KOPT-K1 (cell line): ENCODE results near the gene ARID1B.

Experiments used
- H3K27ac ChIP-seq: fragments of 200-600 bp; sonication (generic); 2 replicates; pipeline ENCODE4 v1.5.1; 2016; ENCODE audit warnings: antibody characterized with exemption, mild to moderate bottlenecking, low read depth, low read length; ENCODE audit not compliant: poor library complexity, severe bottlenecking
- H3K36me3 ChIP-seq: fragments of 200-600 bp; sonication (generic); 2 replicates; pipeline ENCODE4 v1.5.1; 2017; ENCODE audit warnings: antibody characterized with exemption, mild to moderate bottlenecking, low read length, moderate library complexity; ENCODE audit not compliant: insufficient read depth
- H3K9me3 ChIP-seq: fragments of 200-600 bp; sonication (generic); 2 replicates; pipeline ENCODE4 v1.5.1; 2017; ENCODE audit warnings: antibody characterized with exemption, low read length, mild to moderate bottlenecking; ENCODE audit not compliant: insufficient read depth, poor library complexity, severe bottlenecking

The ARID1B gene

DNA sequence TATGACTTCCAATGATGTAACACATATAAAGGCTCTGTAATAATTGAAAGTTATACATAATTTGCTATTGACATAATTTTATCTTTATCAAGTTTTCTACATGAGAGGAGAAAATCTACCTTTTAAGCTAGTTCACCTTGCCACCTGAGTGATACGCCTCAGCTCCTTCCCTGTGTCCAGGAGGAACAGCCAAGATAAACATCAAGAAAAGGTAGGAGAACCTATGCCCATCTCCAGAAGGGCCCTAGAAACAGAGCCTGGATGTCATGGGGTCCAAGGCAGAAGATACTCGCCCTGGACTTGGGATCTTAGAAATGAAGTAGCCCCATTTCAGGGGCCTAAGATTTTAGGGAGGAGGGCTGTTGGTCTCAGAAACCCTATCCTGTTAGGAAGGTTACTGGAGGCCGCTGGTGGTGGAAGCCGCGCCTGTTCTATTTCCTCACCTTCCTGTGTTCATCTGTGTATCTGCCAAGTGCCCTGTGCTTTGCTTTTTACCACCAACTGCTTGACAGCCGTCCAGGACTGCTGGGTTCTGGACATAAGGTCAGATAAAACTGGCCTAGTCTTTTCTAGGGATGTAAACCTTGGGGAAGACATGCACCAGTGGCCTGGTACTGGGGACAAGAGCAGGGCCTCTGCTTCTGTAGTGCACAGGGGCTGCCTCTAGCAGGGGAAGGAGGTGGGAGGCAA, 178.5 kb downstream of the ARID1B start:
- H3K27ac ChIP-seq = no peak overlapping the region
- 0 out of 2 replicates have a peak, but pooled peaks cover 5% of the 10 kb centered on the region for H3K36me3 ChIP-seq
- no peaks in the 10 kb centered on the region for H3K9me3 ChIP-seq

DNA sequence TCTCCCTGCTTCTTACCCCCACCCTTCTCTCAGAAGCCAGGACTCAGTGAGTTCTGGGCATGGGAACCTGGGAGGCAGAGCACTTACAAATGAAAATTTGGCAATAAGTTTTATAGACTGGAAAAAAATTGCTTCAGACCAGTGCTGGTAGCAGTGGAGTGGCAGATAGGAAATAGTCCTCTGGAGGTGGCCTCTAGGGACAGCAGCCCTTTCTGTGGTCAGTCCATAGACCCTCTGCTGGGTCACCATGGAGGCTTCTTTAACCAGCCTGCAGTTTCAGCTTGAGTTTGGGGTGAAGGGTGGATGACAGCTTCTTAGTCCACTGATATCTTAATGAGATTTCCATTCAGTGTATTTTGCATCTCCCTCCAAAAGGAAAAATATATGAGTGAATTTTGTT, 179.1 kb downstream of the ARID1B start:
- H3K36me3 ChIP-seq = 0 out of 2 replicates have a peak, but pooled peaks cover 5% of the 10 kb centered on the region
- no peaks in the 10 kb centered on the region for H3K9me3 ChIP-seq
- H3K27ac ChIP-seq = no peak overlapping the region

- H3K36me3 ChIP-seq = 0 out of 2 replicates have a peak, but pooled peaks cover 5% of the 10 kb centered on the region
- H3K27ac ChIP-seq = no peak overlapping the region
- no peaks in the 10 kb centered on the region for H3K9me3 ChIP-seq
Observed at GRCh38 chr6:156957931-156958547, 180.9 kb downstream of the ARID1B start.

- H3K36me3 ChIP-seq = 0 out of 2 replicates have a peak, but pooled peaks cover 5% of the 10 kb centered on the region
- no peak overlapping the region for H3K27ac ChIP-seq
- H3K9me3 ChIP-seq = no peaks in the 10 kb centered on the region
Observed at GRCh38 chr6:156960525-156960924, 183.3 kb downstream of the ARID1B start.

DNA sequence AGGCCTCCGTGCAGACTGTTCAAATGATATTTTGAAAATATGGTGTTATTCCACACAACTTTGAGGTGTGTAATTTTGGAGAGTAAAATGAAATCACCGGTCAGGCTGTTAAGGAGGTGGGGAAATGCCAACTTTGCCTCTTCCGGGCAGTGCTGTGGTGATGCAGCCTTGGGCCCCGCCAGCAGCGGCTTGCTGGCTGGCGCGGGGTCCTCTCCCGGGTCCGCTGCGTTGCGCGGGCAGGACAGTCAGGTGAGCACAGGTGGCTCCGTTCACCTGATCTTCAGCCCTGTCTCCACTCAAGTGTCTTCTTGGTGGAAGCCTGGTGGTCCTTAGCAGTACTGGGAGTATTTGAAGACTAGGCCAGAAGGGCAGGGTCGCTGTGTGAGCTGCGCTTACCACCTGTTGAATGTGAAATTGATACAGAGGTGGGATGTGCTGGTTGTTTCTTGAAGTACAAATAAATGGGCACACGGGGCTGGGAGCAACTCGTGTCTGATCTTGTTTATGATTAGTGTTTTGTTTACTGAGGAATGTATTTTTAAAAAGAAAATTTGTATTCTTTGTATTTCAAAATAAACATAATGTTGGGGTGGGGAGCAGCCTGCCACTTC, 184.2 kb downstream of the ARID1B start:
- Histone ChIP-seq H3K27ac (no peak overlapping the region), H3K36me3 (no peaks in the 10 kb centered on the region), H3K9me3 (no peaks in the 10 kb centered on the region)

DNA sequence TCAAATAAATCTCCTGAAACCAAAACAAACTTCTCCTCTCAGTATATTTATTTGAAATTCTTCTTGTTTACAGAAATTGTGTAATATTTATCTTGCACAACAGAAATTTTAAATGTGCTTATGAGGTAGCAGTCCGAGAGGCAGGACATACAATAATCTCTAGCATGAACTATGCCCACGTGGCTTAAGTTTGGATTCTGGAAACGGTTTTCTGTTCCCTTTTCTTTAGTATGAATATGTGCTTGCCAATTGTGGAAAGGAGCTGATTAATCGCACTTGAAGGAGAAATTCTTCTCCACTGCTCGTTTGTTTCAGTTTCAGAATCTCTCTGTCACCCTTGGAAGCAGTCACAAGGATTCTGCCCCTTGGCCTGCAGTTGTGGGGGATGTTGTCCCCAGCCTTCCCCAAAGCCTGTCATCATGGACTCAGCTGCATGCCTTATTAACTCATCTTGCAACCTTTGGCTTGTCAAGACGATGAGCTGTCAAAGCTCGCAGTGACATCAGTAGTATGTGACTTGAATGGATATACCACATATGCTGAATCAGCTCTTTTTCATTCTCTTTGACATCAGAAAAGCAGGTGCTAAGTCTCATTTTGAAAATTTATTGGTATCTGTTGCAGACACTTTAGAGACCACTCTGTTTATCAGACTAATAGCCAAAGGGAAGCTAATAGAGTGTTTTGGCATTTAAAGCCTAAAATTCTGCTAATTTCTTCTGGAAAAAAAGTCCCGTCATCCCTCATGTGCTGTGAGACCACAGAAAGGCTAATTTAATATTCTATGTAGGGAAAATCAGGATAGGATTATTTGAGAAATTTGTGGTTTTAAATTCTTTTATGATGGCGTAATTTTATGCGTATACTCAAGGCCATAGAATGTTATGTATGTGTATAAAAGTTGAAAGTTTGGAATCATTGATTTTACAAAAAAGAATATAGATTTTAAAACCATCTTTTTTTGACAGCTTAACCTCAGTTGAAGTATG, 186.8 kb downstream of the ARID1B start:
- no peak overlapping the region for H3K27ac ChIP-seq
- H3K36me3 ChIP-seq = no peaks in the 10 kb centered on the region
- H3K9me3 ChIP-seq = no peaks in the 10 kb centered on the region

GRCh38 chr6:156967852-156968251, 190.7 kb downstream of the ARID1B start:
- no peaks in the 10 kb centered on the region for H3K36me3 ChIP-seq
- H3K27ac ChIP-seq = no peak overlapping the region
- no peaks in the 10 kb centered on the region for H3K9me3 ChIP-seq

DNA sequence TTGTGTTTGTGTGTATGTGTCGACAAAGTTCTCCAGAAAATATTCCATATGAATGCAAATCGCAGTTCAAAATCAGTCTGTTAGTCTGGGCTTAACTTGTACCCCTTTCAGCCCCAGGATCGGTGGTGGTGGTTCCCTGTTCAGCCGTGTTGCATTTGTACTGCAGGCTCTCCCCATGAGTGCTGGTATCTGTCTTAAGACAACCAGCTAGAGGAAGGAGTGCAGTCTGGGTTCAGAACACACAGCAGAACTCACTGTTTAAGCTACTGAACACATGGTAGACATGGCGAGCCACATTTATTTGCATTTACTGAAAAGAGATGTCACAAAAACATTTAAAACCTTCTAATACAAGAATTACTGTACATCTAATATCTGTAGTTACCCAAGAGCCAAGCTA, 192.1 kb downstream of the ARID1B start:
- no peaks in the 10 kb centered on the region for H3K9me3 ChIP-seq
- no peaks in the 10 kb centered on the region for H3K36me3 ChIP-seq
- H3K27ac ChIP-seq = no peak overlapping the region

DNA sequence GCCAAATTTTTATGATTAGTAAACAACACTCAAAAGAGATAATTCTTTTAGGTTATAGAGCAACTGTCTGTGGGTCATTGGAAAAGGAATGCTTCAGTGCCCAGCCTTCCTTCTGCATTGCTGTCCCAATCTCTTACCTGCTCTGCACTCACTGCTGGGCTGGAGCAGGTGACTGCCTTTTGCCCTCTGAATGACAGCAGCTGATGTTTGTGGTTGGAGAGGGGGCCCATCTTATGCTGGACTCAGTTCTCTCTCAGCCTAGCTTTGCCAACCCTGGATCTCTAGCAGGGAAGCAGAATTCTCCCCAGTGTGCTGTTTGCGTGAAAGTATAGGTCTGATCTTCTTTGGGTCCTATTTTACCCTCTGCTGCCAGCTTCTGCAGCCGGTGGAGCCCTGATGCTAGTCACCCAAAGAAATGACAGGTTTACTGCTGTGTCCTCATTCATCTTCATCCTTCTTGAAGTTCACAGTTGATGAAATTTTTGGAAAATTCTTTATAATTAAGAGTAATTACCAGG, 193.5 kb downstream of the ARID1B start:
- Histone ChIP-seq H3K27ac (no peak overlapping the region), H3K9me3 (no peaks in the 10 kb centered on the region)

DNA sequence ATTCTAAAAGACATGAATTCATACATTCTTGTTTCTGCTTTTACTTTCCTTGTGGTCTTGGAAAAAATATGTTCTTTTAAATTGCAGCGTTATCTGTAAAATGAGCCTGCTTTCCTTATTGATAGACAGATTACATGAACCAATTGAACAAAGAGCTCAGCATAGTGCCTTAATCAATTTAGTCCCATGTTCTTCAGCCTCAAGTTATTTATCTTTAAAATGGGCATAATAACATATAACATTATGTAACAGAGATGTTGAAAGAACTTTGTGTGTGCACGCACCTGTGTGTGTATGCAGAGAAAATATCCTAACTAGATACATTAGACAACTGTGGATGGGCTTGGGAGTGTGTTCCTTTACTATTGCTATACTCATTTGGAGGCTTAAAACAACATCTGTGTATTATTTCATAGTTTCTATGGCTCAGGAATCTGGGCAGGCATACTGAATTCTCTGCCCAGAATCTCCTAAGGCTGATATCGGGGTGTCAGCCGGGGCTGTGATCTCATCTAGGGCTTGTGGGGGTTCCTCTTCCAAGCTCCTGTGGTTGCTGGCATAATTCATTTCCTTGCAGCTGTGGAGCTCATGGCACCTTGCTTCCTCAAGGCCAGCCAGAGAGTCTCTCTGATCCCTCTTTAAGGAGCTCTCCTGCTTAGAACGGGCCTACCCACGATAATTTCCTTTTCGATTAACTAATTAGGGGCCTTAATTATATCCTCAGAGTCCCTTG, 194.1 kb downstream of the ARID1B start:
- no peaks in the 10 kb centered on the region for H3K36me3 ChIP-seq
- no peak overlapping the region for H3K27ac ChIP-seq
- H3K9me3 ChIP-seq = no peaks in the 10 kb centered on the region

More for the DNA sequence above, 193.5 kb downstream of the ARID1B start:
- no peaks in the 10 kb centered on the region for H3K36me3 ChIP-seq

DNA sequence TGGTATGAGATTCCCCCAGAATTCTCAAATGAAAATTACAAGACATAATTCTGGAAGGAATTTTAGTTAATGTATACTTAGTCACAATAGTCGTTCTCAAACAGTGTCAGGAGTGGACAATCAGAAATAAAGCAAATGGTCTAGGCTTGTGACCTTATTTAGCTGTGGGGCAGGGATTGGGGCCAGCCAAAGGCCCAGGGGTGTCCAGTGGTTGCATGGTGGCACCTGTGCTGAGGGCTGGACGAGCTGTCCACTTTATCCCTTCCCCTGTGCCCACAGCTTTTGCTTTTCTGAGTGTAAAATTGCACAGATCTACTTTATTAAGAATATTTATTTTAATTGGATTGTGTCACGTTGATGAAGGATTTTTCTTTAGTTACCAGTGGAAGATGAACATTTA, 195.0 kb downstream of the ARID1B start:
- no peaks in the 10 kb centered on the region for H3K36me3 ChIP-seq
- H3K9me3 ChIP-seq = no peaks in the 10 kb centered on the region
- no peak overlapping the region for H3K27ac ChIP-seq

GRCh38 chr6:156974830-156975261, 197.7 kb downstream of the ARID1B start:
- no peaks in the 10 kb centered on the region for H3K9me3 ChIP-seq
- no peak overlapping the region for H3K27ac ChIP-seq
- H3K36me3 ChIP-seq = no peaks in the 10 kb centered on the region

DNA sequence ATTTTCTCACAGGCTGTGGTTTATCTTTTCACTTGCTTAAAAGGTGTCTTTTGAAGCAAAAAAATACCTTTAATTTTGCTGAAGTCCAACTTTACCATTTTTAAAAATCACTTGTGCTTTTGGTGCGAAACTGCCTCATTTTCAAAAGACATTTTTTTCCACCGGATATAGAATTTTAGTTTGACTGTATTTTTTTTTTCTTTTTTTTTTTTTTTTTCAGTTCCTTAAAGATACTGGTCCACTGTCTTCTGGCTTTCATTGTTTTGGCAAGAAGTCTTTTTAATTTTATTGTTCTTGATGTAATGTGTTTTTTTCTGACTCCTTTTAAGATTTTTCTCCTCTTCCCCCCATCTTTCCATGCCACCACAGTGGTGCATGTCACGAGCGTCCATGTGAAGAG, 198.2 kb downstream of the ARID1B start:
- Histone ChIP-seq H3K36me3 (no peaks in the 10 kb centered on the region), H3K9me3 (no peaks in the 10 kb centered on the region), H3K27ac (no peak overlapping the region)
